ENCODE results near the gene SLC6A4.
"Not testable (repeated sequence)": the region's sequence is repeated elsewhere in the genome, so short reads cannot be mapped to it uniquely, and the experiment has no call there.

The SLC6A4 gene

GRCh38 chr17:30172560-30172959, 62.9 kb downstream of the SLC6A4 start:
- DNase-seq (ENCODE audit: low spot score) = no peak

GRCh38 chr17:30170415-30170987, 65.0 kb downstream of the SLC6A4 start:
- no peak for DNase-seq (ENCODE audit: low spot score)

GRCh38 chr17:30165960-30166359, 69.5 kb downstream of the SLC6A4 start:
- DNase-seq (ENCODE audit: low spot score) = no peak

- no peak for DNase-seq (ENCODE audit: low spot score)
Measured at GRCh38 chr17:30165147-30165546, 70.3 kb downstream of the SLC6A4 start.

- no peak for DNase-seq (ENCODE audit: low spot score)
Measured at GRCh38 chr17:30164531-30164930, 71.0 kb downstream of the SLC6A4 start.

- no peak for DNase-seq (ENCODE audit: low spot score)
Measured at GRCh38 chr17:30161601-30162000, 73.9 kb downstream of the SLC6A4 start.

- no peak for DNase-seq (ENCODE audit: low spot score)
Measured at GRCh38 chr17:30160419-30161172, 74.9 kb downstream of the SLC6A4 start.

- DNase-seq (ENCODE audit: low spot score) = no peak
Measured at GRCh38 chr17:30158896-30159625, 76.4 kb downstream of the SLC6A4 start.

GRCh38 chr17:30155389-30155788, 80.1 kb downstream of the SLC6A4 start:
- DNase-seq (ENCODE audit: low spot score) = no peak

- DNase-seq (ENCODE audit: low spot score) = no peak
Measured at GRCh38 chr17:30153463-30153862, 82.0 kb downstream of the SLC6A4 start.

- no peak for DNase-seq (ENCODE audit: low spot score)
Measured at GRCh38 chr17:30151471-30151870, 84.0 kb downstream of the SLC6A4 start.

GRCh38 chr17:30148376-30148775, 87.1 kb downstream of the SLC6A4 start:
- no peak for DNase-seq (ENCODE audit: low spot score)

- DNase-seq (ENCODE audit: low spot score) = not testable (repeated sequence)
Measured at GRCh38 chr17:30147860-30148259, 87.6 kb downstream of the SLC6A4 start.
